ENCODE measurements around the gene PERM1.

PERM1 gene

GRCh38 chr1:936348-937264 is 45.3 kb downstream of the PERM1 start:
- DNase-seq: no peak

GRCh38 chr1:935751-936231 is 46.1 kb downstream of the PERM1 start:
- peak in 2 of 56 donors; percentile 41 to 69 for DNase-seq

- DNase-seq: peak in 1 of 56 donors; percentile 69
Observed at GRCh38 chr1:934991-935750, 46.7 kb downstream of the PERM1 start.

- no peak for DNase-seq
Observed at GRCh38 chr1:933603-933940, 48.3 kb downstream of the PERM1 start.

GRCh38 chr1:932776-933602 is 48.9 kb downstream of the PERM1 start:
- no peak for DNase-seq

GRCh38 chr1:932173-932510 is 49.8 kb downstream of the PERM1 start:
- no peak for DNase-seq

- no peak for DNase-seq
Observed at GRCh38 chr1:931380-932172, 50.3 kb downstream of the PERM1 start.

GRCh38 chr1:930633-931138 is 51.2 kb downstream of the PERM1 start:
- DNase-seq: no peak

- DNase-seq: no peak
Observed at GRCh38 chr1:929712-930632, 51.9 kb downstream of the PERM1 start.

GRCh38 chr1:928825-929661 is 52.9 kb downstream of the PERM1 start:
- no peak for DNase-seq

GRCh38 chr1:927748-928147 is 54.1 kb downstream of the PERM1 start:
- no peak for DNase-seq

GRCh38 chr1:927234-927633 is 54.7 kb downstream of the PERM1 start:
- no peak for DNase-seq

- no peak for DNase-seq
Observed at GRCh38 chr1:925561-926421, 56.1 kb downstream of the PERM1 start.
